Aorta (tissue), 5 donors: ENCODE measurements around the gene DCAF8L1. TPM values are rescaled to one million over a fixed set of nuclear protein-coding genes. Genes with fewer than 3 reads are reported as not detected.
"Not testable (repeated sequence)": the region's sequence is repeated elsewhere in the genome, so short reads cannot be mapped to it uniquely, and the experiment has no call there.

Experiments used
- ATAC-seq: fragments of 200-7000 bp; cut with Tn5 transposase; one replicate; pipeline ENCODE4 v1.9.1; 2022; ENCODE audit warnings: moderate library complexity; ENCODE audit not compliant: low FRiP score
- DNase-seq, 2 donors: peaks; one replicate each; pipeline ENCODE4 v3.0.0-alpha.2; 2020
- H3K27ac ChIP-seq, 2 donors: one replicate each; pipeline ENCODE4 v1.5.1; 2013; ENCODE audit warnings: low read length in 2 of 2, mild to moderate bottlenecking in 2 of 2, moderate library complexity in 2 of 2, control low read depth in 1 of 2, inconsistent platforms in 1 of 2, low read depth in 1 of 2
- H3K27me3 ChIP-seq, 2 donors: one replicate each; pipeline ENCODE4 v1.6.1; 2013; ENCODE audit warnings: control low read depth in 1 of 2, low read length in 1 of 2, mild to moderate bottlenecking in 1 of 2, moderate library complexity in 1 of 2; ENCODE audit not compliant: insufficient read depth in 2 of 2, control insufficient read depth in 1 of 2
- H3K36me3 ChIP-seq, 2 donors: one replicate each; pipeline ENCODE4 v1.6.1; 2013; ENCODE audit warnings: control low read depth in 1 of 2, low read length in 1 of 2, mild to moderate bottlenecking in 1 of 2; ENCODE audit not compliant: insufficient read depth in 2 of 2, control insufficient read depth in 1 of 2
- H3K4me1 ChIP-seq, 2 donors: one replicate each; pipeline ENCODE4 v1.6.1; 2013; ENCODE audit warnings: low read length in 2 of 2, control low read depth in 1 of 2, mild to moderate bottlenecking in 1 of 2, moderate library complexity in 1 of 2; ENCODE audit not compliant: insufficient read depth in 2 of 2, control insufficient read depth in 1 of 2
- H3K4me3 ChIP-seq, 2 donors: one replicate each; pipeline ENCODE4 v1.5.1; 2013; ENCODE audit warnings: low read length in 2 of 2, control low read depth in 1 of 2, mild to moderate bottlenecking in 1 of 2
- H3K9me3 ChIP-seq: one replicate; pipeline ENCODE4 v1.6.1; 2013; ENCODE audit warnings: mild to moderate bottlenecking, low read length; ENCODE audit not compliant: control insufficient read depth
- WGBS, 2 donors: extraction: QIAGEN DNeasy Blood & Tissue Kit; methylation state at CpG; one replicate each; pipeline ENCODE4 v1.1.7; 2013; 5-methylcytosine and 5-hydroxymethylcytosine counted together
- intact Hi-C, 2 donors: fragments of 100-400 bp; cut with DNase I; formaldehyde crosslinking; loops; one replicate each; pipeline versions ENCODE4 v1.14.2 to v1.15.0; 2022
- polyA plus RNA-seq, 2 donors: library from polyadenylated mRNA; stranded (reverse); fragments of 200-250 nt; gene quantifications; one replicate each; pipeline ENCODE4 v1.2.3, GENCODE V29; 2013
- total RNA-seq, 2 donors: library from RNA; stranded (reverse); fragmentation: NEBNext Ultra II Directional; extraction: Animal tissue kit (Norgen Biotek cat#: 25700); gene quantifications; one replicate each; pipeline ENCODE4 v1.2.1, GENCODE V29; 2021
- donor health status: healthy with polysubstance abuse.
- donor health status: Bipolar disorder and iron deficiency.
- donor health status: DM: no; HTN: no; CAD: no.
- donor health status: DM: no; HTN: no; CAD: no.
- donor health status: DM: yes; HTN: yes; CAD: no.

The DCAF8L1 gene
- total and polyA plus RNA-seq, 4 donors: not detected

DNA sequence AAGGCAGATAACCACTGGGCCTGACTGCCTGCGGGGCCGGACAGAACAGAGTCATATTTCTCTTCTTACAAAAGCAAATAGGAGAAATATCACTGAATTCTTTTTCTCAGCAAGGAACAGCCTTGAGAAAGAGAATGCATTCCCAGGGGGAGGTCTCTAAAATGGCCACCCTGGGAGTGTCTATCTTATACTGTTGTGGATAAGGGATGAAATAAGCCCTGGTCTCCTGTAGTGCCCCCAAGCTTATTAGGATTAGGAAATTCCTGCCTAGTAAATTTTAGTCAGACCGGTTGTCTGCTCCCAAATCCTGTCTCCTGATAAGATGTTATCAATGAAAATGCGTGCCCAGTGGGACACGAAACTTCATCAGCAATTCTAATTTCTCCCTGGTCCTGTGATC, 20.8 kb downstream of the DCAF8L1 start:
- H3K36me3 ChIP-seq, DNase-seq, H3K27me3 ChIP-seq, ATAC-seq, H3K4me1 ChIP-seq, H3K4me3 ChIP-seq, H3K27ac ChIP-seq, intact Hi-C loops, H3K9me3 ChIP-seq: not testable (repeated sequence)
- 92 to 95% methylated on average over 5 of the region's 5 CpGs for whole genome bisulfite sequencing, 2 donors

GRCh38 chrX:27953171-27953570, 28.1 kb downstream of the DCAF8L1 start:
- no peak for DNase-seq
- H3K36me3 ChIP-seq: no peaks in the 10 kb centered on the region
- H3K27ac ChIP-seq: no peak overlapping the region
- intact Hi-C loops: no loop called here
- ATAC-seq: no peak
- H3K4me3 ChIP-seq: no peak overlapping the region
- H3K4me1 ChIP-seq: no peaks in the 10 kb centered on the region
- no peaks in the 10 kb centered on the region for H3K27me3 ChIP-seq
- H3K9me3 ChIP-seq: no peaks in the 10 kb centered on the region
- 16 to 61% methylated on average over 1 of the region's 1 CpG for WGBS, 2 donors

DNA sequence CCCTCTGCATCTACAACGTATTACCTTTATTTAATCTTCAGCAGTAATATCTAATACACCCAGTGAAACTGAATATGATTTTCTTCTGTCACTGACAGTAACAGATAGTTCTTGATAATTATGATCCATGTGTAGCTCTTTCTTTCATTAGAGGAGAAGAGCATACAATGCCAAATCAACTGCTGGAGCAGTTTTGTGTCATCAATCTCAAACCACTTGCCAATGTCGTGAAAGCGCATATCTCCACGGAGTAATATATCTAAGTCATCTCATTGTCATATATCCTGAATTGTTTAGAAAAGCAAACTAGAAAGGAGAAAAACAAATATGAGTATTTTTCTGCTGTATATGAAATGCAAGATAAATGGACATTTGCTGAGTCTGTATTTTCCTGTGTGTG, 47.9 kb downstream of the DCAF8L1 start:
- ATAC-seq (no peak), DNase-seq (no peak)
- no peak overlapping the region for H3K27ac ChIP-seq
- H3K9me3 ChIP-seq: no peaks in the 10 kb centered on the region
- intact Hi-C loops: no loop called here
- no peaks in the 10 kb centered on the region for H3K36me3 ChIP-seq
- no peaks in the 10 kb centered on the region for H3K4me1 ChIP-seq
- 63 to 67% methylated on average over 4 of the region's 4 CpGs for WGBS, 2 donors
- H3K4me3 ChIP-seq: no peak overlapping the region
- H3K27me3 ChIP-seq: no peaks in the 10 kb centered on the region

Other genes starting within 250 kb of the DCAF8L1 start
- not detected for gene MAGEB10, start 173.5 kb downstream of the DCAF8L1 start, total RNA-seq
- not detected for gene MAGEB10, start 173.5 kb downstream of the DCAF8L1 start, polyA plus RNA-seq